Common myeloid progenitor, CD34-positive (primary cell): ENCODE results near the gene DYNC1I1.

Experiments used
- CTCF ChIA-PET: fragments of 350-600 bp; sonication (Branson Sonifier 250); formaldehyde crosslinking; loops from one replicate; lab custom pipeline; 2021; ENCODE audit warnings: antibody characterized with exemption; lab: Charles Lee
- POLR2A ChIA-PET: fragments of 350-600 bp; sonication (Branson Sonifier 250); formaldehyde crosslinking; loops from one replicate; lab custom pipeline; 2021; ENCODE audit warnings: antibody characterized with exemption; lab: Charles Lee
- DNase-seq, 3 donors: peaks; one replicate each; pipeline versions ENCODE4 v3.0.0 to v3.0.0-alpha.2; 2013
- H3K27ac ChIP-seq, 2 experiments: 1 replicate in 1 of 2; 2 replicates in 1 of 2; pipeline ENCODE4 v1.7.0; 2013; ENCODE audit warnings: inconsistent platforms in 2 of 2, low read length in 2 of 2, mild to moderate bottlenecking in 2 of 2, low read depth in 1 of 2, moderate library complexity in 1 of 2; ENCODE audit not compliant: severe bottlenecking in 2 of 2, insufficient read depth in 1 of 2, poor library complexity in 1 of 2
- H3K27me3 ChIP-seq, 5 experiments: replicated peaks in 2 of 5; 1 replicate in 3 of 5; 2 replicates in 2 of 5; pipeline versions ENCODE4 v1.6.1 to v1.7.0; 2013; ENCODE audit warnings: low read length in 4 of 5, mild to moderate bottlenecking in 2 of 5, moderate library complexity in 2 of 5, inconsistent platforms in 1 of 5; ENCODE audit not compliant: insufficient read depth in 5 of 5, control insufficient read depth in 4 of 5
- H3K36me3 ChIP-seq, 4 experiments: 1 replicate in 2 of 4; 2 replicates in 2 of 4; pipeline versions ENCODE4 v1.6.1 to v1.7.0; 2013; ENCODE audit warnings: low read length in 3 of 4, control low read depth in 1 of 4, mild to moderate bottlenecking in 1 of 4; ENCODE audit not compliant: control insufficient read depth in 4 of 4, insufficient read depth in 4 of 4
- H3K4me1 ChIP-seq, 4 experiments: 1 replicate in 3 of 4; 2 replicates in 1 of 4; pipeline versions ENCODE4 v1.6.1 to v1.7.1; 2013; ENCODE audit warnings: low read length in 3 of 4, mild to moderate bottlenecking in 3 of 4, control low read depth in 1 of 4, inconsistent platforms in 1 of 4, moderate library complexity in 1 of 4; ENCODE audit not compliant: control insufficient read depth in 4 of 4, insufficient read depth in 4 of 4; ENCODE audit errors: control extremely low read depth in 1 of 4
- H3K4me3 ChIP-seq, 7 experiments: 1 replicate in 4 of 7; 2 replicates in 3 of 7; pipeline versions ENCODE4 v1.5.1 to v1.7.0; 2013; ENCODE audit warnings: mild to moderate bottlenecking in 7 of 7, low read length in 6 of 7, moderate library complexity in 6 of 7, inconsistent platforms in 2 of 7, low read depth in 2 of 7, control low read depth in 1 of 7; ENCODE audit not compliant: insufficient read depth in 4 of 7, control insufficient read depth in 1 of 7; ENCODE audit errors: extremely low read depth in 1 of 7
- H3K9me3 ChIP-seq, 5 experiments: 1 replicate in 4 of 5; 2 replicates in 1 of 5; pipeline versions ENCODE4 v1.6.1 to v1.7.1; 2013; ENCODE audit warnings: low read length in 4 of 5, mild to moderate bottlenecking in 2 of 5, inconsistent platforms in 1 of 5, low read depth in 1 of 5, moderate library complexity in 1 of 5; ENCODE audit not compliant: control insufficient read depth in 4 of 5, insufficient read depth in 2 of 5; ENCODE audit errors: control extremely low read depth in 1 of 5
- WGBS: methylation state at CpG from one replicate; pipeline ENCODE4 v1.1.5; 2013; ENCODE audit not compliant: insufficient coverage; 5-methylcytosine and 5-hydroxymethylcytosine counted together

DYNC1I1 gene

DNA sequence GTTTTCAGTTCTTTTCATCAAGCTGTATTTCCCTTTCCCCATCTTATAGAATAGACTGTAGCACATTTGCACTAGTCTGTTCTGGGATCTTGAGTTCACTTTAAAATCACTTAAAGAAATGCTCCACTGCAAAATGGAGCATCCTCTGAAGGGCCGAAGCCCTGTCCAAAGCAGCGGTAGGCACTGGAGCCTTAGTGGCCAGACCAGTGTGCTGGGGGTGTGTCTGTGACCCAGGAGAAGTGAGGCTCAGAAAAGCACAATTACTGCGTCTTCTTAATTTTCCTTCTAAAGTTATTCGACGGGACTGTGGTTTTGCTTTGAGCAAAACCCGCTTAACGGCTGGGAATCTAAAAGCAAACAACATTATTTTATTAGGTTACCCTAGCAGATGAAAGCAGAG is 343.8 kb downstream of the DYNC1I1 start:
- CTCF ChIA-PET = no interaction called here
- no peak for DNase-seq
- Histone ChIP-seq H3K27me3 (no peaks in the 10 kb centered on the region), H3K9me3 (no peaks in the 10 kb centered on the region), H3K27ac (no peak overlapping the region), H3K4me3 (no peak overlapping the region), H3K4me1 (no peaks in the 10 kb centered on the region), H3K36me3 (peaks cover 0 to 8% (median 4%) of the 10 kb centered on the region in 4 experiments)
- WGBS = 98% methylated on average over 7 of the region's 7 CpGs
- POLR2A ChIA-PET = no interaction called here

- CTCF ChIA-PET = no interaction called here
- POLR2A ChIA-PET = no interaction called here
- DNase-seq = no peak
- Histone ChIP-seq H3K4me1 (no peaks in the 10 kb centered on the region), H3K4me3 (no peak overlapping the region), H3K9me3 (no peaks in the 10 kb centered on the region), H3K27ac (no peak overlapping the region), H3K27me3 (no peaks in the 10 kb centered on the region), H3K36me3 (peaks cover 2 to 17% (median 9%) of the 10 kb centered on the region in 4 experiments)
- 92% methylated on average over 9 of the region's 13 CpGs for WGBS
Measured at GRCh38 chr7:96118449-96119001, 346.2 kb downstream of the DYNC1I1 start.

GRCh38 chr7:96120445-96121225 is 348.3 kb downstream of the DYNC1I1 start:
- ChIA-PET CTCF (no interaction called here), POLR2A (no interaction called here)
- Histone ChIP-seq H3K4me3 (no peak overlapping the region), H3K9me3 (no peaks in the 10 kb centered on the region), H3K4me1 (no peaks in the 10 kb centered on the region), H3K27ac (no peak overlapping the region), H3K36me3 (peaks cover 2 to 20% (median 12%) of the 10 kb centered on the region in 4 experiments), H3K27me3 (no peaks in the 10 kb centered on the region)
- no peak for DNase-seq
- WGBS = no CpG with 5 or more reads among the region's 2 CpGs

- no peaks in the 10 kb centered on the region for H3K27me3 ChIP-seq
- no peaks in the 10 kb centered on the region for H3K9me3 ChIP-seq
- CTCF ChIA-PET = no interaction called here
- no peaks in the 10 kb centered on the region for H3K4me1 ChIP-seq
- no peak for DNase-seq
- WGBS = 97% methylated on average over 6 of the region's 6 CpGs
- H3K36me3 ChIP-seq = peaks cover 2 to 24% (median 12%) of the 10 kb centered on the region in 4 experiments
- no peak overlapping the region for H3K27ac ChIP-seq
- POLR2A ChIA-PET = no interaction called here
- no peak overlapping the region for H3K4me3 ChIP-seq
Measured at GRCh38 chr7:96121752-96122151, 349.4 kb downstream of the DYNC1I1 start.

- no CpG with 5 or more reads among the region's 2 CpGs for WGBS
- Histone ChIP-seq H3K27me3 (no peaks in the 10 kb centered on the region), H3K4me1 (no peaks in the 10 kb centered on the region), H3K27ac (no peak overlapping the region), H3K9me3 (no peaks in the 10 kb centered on the region), H3K36me3 (peaks cover 2 to 25% (median 12%) of the 10 kb centered on the region in 4 experiments), H3K4me3 (no peak overlapping the region)
- DNase-seq = no peak
- CTCF ChIA-PET = no interaction called here
- POLR2A ChIA-PET = no interaction called here
Measured at GRCh38 chr7:96122746-96123145, 350.4 kb downstream of the DYNC1I1 start.

DNA sequence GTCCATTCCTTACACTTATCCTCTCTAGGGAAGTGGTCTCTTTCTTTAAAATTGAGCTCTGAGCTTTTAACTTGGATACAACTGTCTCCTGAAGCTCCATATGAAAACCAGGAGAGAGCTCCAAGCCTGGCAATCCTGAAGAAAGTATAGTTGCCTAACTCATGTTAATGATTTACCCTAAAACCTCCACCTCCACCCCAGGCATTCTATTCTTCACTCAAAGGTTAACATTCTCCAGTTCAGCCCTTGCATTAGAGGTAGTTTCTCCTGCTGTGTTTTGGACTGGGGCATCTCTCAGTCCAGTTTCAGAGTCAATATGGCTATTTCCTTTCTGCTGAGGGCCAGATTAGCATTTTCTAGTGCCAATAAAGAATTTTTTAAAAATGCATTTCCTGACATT is 354.0 kb downstream of the DYNC1I1 start:
- no peaks in the 10 kb centered on the region for H3K4me1 ChIP-seq
- ChIA-PET CTCF (no interaction called here), POLR2A (no interaction called here)
- H3K27ac ChIP-seq = no peak overlapping the region
- H3K36me3 ChIP-seq = peaks cover 0 to 28% (median 16%) of the 10 kb centered on the region in 4 experiments
- H3K9me3 ChIP-seq = no peaks in the 10 kb centered on the region
- no peak for DNase-seq
- H3K27me3 ChIP-seq = no peaks in the 10 kb centered on the region
- no peak overlapping the region for H3K4me3 ChIP-seq

DNA sequence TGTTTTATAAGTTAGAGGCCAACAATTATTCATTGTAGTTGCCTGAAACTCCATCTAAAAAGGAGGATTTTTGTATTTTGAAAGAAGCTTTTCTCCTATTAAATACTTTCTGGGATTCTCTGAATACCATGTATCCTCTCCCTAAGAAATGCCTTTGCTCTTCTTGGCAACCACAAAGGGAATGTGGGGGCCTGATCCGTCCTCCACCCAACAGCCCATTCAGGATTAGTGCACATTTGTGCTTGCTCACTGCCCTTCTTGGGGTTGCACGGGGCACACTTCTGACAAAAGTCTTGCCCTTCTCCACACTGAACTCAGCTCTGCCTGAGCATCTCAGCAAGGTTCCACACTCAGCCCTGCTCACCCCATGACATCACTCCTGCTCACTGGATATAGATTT is 355.4 kb downstream of the DYNC1I1 start:
- peaks cover 2 to 26% (median 14%) of the 10 kb centered on the region in 4 experiments for H3K36me3 ChIP-seq
- no peaks in the 10 kb centered on the region for H3K4me1 ChIP-seq
- no peak overlapping the region for H3K4me3 ChIP-seq
- no peaks in the 10 kb centered on the region for H3K27me3 ChIP-seq
- POLR2A ChIA-PET = no interaction called here
- no peak overlapping the region for H3K27ac ChIP-seq
- CTCF ChIA-PET = no interaction called here
- no peak for DNase-seq
- H3K9me3 ChIP-seq = no peaks in the 10 kb centered on the region
- WGBS = 100% methylated on average over 2 of the region's 2 CpGs
